Erythroblast (primary cell): Measurements from ENCODE around the gene FGF12.

ENCODE experiments used
- GATA1 ChIP-seq: IDR thresholded peaks from 2 replicates; pipeline ENCODE4 v1.6.1; 2011; ENCODE audit warnings: low read depth, mild to moderate bottlenecking, control low read depth, low read length, moderate library complexity
- POLR2A ChIP-seq: IDR thresholded peaks from 2 replicates; pipeline ENCODE4 v1.6.1; 2011; ENCODE audit warnings: mild to moderate bottlenecking, low read length

DNA sequence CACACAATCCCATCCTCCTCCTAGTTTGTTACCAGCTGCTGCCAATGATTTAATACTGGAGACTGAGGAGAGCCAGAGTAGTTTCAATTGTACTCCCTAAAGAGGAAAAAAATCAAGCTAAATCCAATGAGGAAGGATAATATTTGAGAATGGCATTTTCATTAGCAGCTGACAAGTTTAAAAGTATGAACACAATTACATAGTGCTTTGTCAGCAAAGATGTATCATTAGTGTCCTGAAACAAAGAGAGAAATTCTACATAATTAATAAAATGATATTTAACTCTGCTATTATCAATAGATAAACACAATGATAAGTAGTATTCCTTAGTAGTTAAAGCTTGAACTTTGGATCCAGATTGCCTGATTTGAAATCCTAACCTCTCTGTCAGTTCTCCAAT lies 163.9 kb downstream of the FGF12 start:
- TF ChIP-seq POLR2A (no peak), GATA1 (no peak)
